ENCODE measurements around the gene DDAH2.
A peak's percentile ranks its signal among the peaks of the same experiment; 100 is the strongest.

The DDAH2 gene

DNA sequence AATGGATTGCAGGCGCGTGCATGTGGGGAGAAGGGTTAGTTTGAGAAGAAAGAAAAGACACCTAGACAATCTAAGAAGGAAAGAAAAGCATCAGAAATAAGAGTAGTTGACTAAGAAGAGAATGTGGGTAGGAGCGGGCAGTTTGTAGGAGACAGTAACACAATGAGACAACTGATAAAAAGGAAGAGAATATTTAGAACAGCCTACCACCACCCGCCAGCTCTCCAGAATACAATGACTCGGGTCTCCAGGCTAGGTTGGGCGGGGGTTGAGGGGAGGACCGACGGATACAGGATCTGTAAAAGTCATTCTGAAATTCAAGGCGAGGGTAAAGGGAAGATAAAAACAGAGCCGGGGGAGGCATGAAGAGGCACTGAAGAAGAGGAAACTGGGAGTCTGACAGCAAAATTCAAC is 26.7 kb downstream of the DDAH2 start:
- H3K36me3 Mint-ChIP-seq (ENCODE audit: low read depth): peaks cover 7% of the 10 kb centered on the region
- peak overlapping the region; percentile 95 for H3K27ac Mint-ChIP-seq
- peak overlapping the region; percentile 93 for H3K4me3 Mint-ChIP-seq
- no peaks in the 10 kb centered on the region for H3K27me3 Mint-ChIP-seq (ENCODE audit: low read depth)
- no peaks in the 10 kb centered on the region for H3K9me3 Mint-ChIP-seq
- peaks cover 21% of the 10 kb centered on the region for H3K4me1 Mint-ChIP-seq (ENCODE audit: low read depth)

DNA sequence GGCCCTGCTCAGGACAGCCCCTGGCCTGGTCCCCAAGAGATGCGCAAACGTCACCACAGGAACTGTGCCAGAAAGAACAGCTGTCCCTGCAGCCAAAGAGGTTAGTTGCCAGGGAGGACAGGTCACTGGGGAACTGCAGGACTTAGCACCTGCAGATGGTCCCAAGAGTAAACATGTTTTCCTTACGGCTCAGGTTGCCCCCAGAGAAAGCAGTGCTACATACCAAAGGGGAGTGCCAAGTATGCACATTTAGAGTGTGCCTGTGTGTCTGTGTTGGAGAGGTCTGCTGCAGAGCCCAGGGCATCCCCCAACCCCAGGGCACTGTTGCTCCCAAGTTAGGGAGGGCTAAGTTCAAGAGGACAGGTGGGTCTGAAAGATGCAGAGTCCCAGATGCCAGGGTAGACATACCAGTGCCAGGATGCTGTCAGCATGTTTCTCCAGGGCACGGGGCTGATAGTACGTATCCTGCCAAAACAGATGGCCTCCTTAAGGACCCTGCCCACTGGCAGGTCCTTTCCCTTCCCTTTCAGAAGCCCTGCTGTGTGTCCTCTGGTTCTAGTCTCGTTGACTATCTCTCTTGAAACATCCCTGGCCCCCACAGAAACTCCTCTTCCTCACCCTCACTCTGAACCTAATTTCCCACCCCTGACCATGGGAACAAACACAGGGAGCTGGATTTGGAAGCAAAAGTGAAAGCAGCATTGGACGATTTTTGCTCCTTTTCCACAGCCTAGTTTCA is 27.3 kb downstream of the DDAH2 start:
- peaks cover 24% of the 10 kb centered on the region for H3K4me1 Mint-ChIP-seq (ENCODE audit: low read depth)
- H3K9me3 Mint-ChIP-seq: no peaks in the 10 kb centered on the region
- H3K27ac Mint-ChIP-seq: peak overlapping the region; percentile 95
- H3K4me3 Mint-ChIP-seq: peak overlapping the region; percentile 93
- H3K27me3 Mint-ChIP-seq (ENCODE audit: low read depth): no peaks in the 10 kb centered on the region
- H3K36me3 Mint-ChIP-seq (ENCODE audit: low read depth): peaks cover 11% of the 10 kb centered on the region

DNA sequence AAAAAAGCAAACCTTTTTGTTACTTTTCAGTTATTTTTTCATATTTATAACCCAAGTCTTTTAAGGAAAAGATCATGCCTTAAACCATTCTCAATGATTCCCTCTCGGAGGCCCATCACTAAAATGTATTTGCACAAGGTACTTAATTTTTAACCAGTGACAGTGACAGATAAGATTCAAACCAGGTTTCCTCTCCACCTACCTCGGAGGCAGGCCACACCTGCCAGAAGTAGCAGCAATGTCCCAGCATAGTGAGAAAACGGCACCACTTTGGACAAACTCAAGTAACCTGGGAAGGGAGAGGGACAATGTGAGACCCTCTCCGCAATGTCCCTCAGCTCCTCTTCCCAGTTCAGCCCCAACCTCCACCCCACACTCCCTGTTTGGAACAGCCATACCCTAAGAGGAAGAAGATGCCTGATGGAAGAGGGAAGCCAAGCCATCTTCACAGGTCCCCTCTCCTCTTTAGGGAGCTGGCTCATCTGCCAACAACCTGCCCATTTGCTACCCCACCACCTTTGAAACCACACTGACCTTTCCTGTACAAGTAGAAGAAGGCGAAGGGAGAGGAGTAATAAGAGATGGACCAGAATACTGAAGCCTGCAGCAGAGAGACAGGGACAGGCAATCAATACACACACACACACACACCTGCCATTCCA is 28.2 kb downstream of the DDAH2 start:
- Mint-ChIP-seq H3K9me3 (no peaks in the 10 kb centered on the region), H3K4me3 (peak overlapping the region; percentile 25), H3K27me3 (ENCODE audit: low read depth) (no peaks in the 10 kb centered on the region), H3K4me1 (ENCODE audit: low read depth) (peaks cover 24% of the 10 kb centered on the region), H3K36me3 (ENCODE audit: low read depth) (peaks cover 14% of the 10 kb centered on the region), H3K27ac (no peak overlapping the region)

DNA sequence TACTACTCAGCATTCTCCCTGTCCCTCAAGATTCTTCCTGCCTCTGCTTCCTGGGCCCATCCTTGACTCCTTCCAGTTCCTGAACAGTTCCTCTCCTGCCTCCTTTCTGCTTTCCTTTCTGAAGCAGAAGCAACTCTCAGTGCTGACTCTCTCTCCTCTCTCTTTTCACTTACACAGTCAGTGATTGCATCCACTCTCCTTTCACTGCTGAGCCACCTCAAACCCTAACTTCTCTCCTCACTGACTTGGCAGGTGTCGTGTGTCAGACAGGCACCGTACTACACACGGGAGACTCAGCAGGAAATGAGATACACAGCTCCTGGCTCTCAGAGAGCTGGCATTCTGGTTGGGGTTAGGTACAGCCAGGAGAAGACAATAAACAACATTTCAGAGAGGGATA is 31.5 kb downstream of the DDAH2 start:
- H3K4me1 Mint-ChIP-seq (ENCODE audit: low read depth): peaks cover 21% of the 10 kb centered on the region
- H3K27me3 Mint-ChIP-seq (ENCODE audit: low read depth): no peaks in the 10 kb centered on the region
- no peaks in the 10 kb centered on the region for H3K9me3 Mint-ChIP-seq
- H3K4me3 Mint-ChIP-seq: no peak overlapping the region
- H3K36me3 Mint-ChIP-seq (ENCODE audit: low read depth): peaks cover 19% of the 10 kb centered on the region
- peak overlapping the region; percentile 37 for H3K27ac Mint-ChIP-seq

DNA sequence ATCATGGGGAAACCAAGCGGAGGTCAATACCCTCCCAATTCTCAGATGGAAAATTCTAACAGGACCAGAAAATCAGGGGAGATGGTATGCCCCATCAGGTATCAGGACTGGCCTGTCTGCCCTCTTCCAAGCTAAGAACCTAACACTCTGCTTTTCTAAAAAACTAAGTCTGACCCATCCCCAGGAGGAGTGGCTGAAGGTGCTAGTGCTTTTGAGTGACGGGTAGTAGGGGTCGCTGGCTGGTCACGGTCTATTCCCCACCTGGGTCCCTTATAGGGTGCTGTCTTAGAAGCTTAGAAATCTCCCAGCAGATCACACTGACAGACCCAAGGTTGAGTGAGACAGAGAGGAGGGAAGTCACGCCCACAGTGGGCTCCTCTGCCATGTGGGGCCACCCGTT is 35.6 kb downstream of the DDAH2 start:
- H3K36me3 Mint-ChIP-seq (ENCODE audit: low read depth): peaks cover 35% of the 10 kb centered on the region
- no peaks in the 10 kb centered on the region for H3K9me3 Mint-ChIP-seq
- no peaks in the 10 kb centered on the region for H3K27me3 Mint-ChIP-seq (ENCODE audit: low read depth)
- H3K4me1 Mint-ChIP-seq (ENCODE audit: low read depth): peaks cover 10% of the 10 kb centered on the region
- no peak overlapping the region for H3K4me3 Mint-ChIP-seq
- H3K27ac Mint-ChIP-seq: no peak overlapping the region

DNA sequence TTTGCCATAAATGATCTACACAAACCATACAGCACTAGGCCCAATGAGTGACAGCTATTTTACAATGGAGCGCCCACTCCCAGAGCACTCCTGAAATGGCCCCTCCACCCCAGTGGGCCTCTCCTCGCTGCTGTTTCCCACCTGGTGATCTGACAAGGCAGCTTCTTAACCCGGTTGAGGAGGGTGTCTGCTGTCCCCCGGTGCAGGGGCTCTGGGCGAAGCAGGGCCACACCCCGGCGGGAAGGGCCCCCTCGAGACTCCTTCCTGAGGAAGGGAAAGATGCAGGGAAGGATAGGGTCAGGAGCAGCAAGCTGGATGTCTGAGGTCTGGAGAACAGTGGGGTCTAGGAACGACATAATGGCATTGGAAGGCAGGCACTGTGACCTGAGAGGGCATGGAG is 36.2 kb downstream of the DDAH2 start:
- Mint-ChIP-seq H3K27me3 (ENCODE audit: low read depth) (no peaks in the 10 kb centered on the region), H3K36me3 (ENCODE audit: low read depth) (peaks cover 36% of the 10 kb centered on the region), H3K9me3 (no peaks in the 10 kb centered on the region), H3K4me1 (ENCODE audit: low read depth) (peaks cover 8% of the 10 kb centered on the region), H3K27ac (no peak overlapping the region), H3K4me3 (no peak overlapping the region)

DNA sequence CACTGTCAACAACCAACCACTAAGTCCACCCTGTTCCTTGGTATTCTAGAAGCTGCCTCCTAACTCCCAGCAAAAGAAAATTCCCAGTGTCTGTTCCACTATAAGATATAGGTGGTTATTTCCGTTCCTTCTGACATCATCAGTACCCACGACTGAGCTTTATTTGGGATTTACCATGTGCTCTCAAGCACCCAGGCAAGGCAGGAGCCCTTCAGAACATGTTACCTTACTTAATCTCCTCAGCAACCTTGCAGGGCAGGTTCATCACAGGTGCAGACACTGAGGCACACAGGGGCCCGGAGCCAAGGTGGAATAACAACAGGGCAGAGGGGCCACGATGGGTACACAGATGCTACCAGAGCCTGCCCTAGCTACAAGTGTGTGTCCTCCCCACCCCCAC is 36.7 kb downstream of the DDAH2 start:
- peaks cover 36% of the 10 kb centered on the region for H3K36me3 Mint-ChIP-seq (ENCODE audit: low read depth)
- H3K4me3 Mint-ChIP-seq: no peak overlapping the region
- no peaks in the 10 kb centered on the region for H3K9me3 Mint-ChIP-seq
- no peak overlapping the region for H3K27ac Mint-ChIP-seq
- no peaks in the 10 kb centered on the region for H3K27me3 Mint-ChIP-seq (ENCODE audit: low read depth)
- H3K4me1 Mint-ChIP-seq (ENCODE audit: low read depth): peaks cover 3% of the 10 kb centered on the region

DNA sequence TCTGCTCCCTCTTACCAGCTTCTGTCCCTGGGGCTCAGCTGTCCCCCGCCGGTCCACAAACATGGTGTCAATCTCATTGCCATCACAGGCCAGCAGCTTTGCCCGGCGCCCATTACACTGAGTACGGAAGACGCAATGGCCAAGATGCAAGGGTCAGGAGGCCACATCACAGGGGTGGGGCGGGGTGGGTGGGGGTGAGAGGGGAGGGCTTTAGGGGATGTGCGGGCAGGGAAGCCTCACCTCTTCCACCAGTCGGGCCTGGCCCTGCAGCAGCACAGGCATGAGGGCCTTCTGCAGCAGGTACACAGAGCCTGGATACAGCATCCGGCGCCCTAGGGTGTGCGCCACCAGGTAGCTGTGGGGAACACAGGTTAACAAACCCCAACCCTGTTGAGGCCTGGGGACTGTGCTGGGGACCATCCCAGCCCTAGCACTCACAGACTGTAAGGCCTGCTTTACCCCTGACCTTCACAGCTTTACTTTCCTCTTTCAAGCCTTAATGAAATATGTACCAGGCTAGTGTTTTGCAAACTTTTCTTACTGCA is 37.5 kb downstream of the DDAH2 start:
- no peak overlapping the region for H3K4me3 Mint-ChIP-seq
- H3K36me3 Mint-ChIP-seq (ENCODE audit: low read depth): peaks cover 34% of the 10 kb centered on the region
- H3K9me3 Mint-ChIP-seq: no peaks in the 10 kb centered on the region
- H3K4me1 Mint-ChIP-seq (ENCODE audit: low read depth): no peaks in the 10 kb centered on the region
- H3K27ac Mint-ChIP-seq: no peak overlapping the region
- no peaks in the 10 kb centered on the region for H3K27me3 Mint-ChIP-seq (ENCODE audit: low read depth)

DNA sequence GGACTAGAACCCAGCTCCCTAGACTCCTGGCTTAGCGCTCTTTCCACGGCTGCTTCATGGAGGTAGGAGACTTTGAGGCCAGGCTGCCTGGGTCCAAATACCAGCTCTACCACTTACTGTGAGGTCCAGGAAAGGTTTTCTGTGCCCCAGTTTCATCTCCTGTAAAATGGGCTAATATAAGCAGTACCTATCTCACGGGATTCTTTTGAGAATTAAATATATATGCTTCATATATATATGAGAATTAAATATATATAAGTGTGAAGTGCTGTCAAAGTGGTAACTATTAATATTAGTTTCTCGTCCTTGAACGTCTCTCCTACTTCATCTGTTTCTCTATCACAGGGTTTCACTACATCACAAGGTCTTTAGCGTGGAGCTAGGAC is 38.0 kb downstream of the DDAH2 start:
- Mint-ChIP-seq H3K9me3 (no peaks in the 10 kb centered on the region), H3K27me3 (ENCODE audit: low read depth) (no peaks in the 10 kb centered on the region), H3K4me3 (no peak overlapping the region), H3K36me3 (ENCODE audit: low read depth) (peaks cover 36% of the 10 kb centered on the region), H3K27ac (no peak overlapping the region), H3K4me1 (ENCODE audit: low read depth) (no peaks in the 10 kb centered on the region)

DNA sequence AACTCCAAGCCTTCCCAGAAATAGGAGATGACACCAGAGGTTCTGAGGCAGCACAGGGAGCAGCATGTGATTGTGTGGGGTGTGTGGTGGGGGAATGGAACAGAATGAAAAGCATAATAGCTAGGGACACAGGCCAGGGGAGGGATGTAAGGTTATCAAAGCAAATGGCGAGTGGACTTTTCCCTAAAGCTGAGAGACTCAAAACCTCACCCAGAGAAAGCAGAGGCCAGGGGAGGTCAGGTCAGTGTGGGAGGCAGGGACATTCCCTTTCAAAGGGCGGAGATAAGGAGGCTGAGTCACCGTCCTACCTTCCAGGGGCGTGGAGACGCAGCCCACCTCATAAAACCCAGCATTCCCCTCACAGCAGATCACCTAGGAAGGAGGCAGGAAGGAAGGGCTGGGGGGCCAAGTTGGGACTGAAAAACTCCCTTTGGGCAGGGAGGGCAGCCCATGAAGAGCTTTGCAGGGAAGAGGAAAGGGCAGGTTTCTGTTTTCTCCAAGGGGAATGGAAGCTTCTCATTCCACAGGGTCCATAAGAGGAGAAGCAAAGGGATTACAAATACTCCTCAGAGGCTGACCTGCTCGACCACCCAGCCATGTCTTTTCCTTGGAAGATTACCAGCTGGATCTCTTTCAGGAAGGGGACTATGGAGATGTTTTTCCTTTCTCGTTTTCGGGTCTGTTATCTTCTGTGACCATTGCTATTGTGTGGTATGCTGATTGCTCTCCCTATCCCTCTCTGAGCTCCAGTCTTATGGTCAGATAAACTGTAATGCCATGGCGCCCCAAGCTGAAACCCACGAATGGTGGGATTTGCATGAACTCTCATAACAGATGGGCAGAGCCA is 38.6 kb downstream of the DDAH2 start:
- Mint-ChIP-seq H3K4me1 (ENCODE audit: low read depth) (no peaks in the 10 kb centered on the region), H3K27me3 (ENCODE audit: low read depth) (no peaks in the 10 kb centered on the region), H3K36me3 (ENCODE audit: low read depth) (peaks cover 38% of the 10 kb centered on the region), H3K27ac (no peak overlapping the region), H3K9me3 (no peaks in the 10 kb centered on the region), H3K4me3 (no peak overlapping the region)

DNA sequence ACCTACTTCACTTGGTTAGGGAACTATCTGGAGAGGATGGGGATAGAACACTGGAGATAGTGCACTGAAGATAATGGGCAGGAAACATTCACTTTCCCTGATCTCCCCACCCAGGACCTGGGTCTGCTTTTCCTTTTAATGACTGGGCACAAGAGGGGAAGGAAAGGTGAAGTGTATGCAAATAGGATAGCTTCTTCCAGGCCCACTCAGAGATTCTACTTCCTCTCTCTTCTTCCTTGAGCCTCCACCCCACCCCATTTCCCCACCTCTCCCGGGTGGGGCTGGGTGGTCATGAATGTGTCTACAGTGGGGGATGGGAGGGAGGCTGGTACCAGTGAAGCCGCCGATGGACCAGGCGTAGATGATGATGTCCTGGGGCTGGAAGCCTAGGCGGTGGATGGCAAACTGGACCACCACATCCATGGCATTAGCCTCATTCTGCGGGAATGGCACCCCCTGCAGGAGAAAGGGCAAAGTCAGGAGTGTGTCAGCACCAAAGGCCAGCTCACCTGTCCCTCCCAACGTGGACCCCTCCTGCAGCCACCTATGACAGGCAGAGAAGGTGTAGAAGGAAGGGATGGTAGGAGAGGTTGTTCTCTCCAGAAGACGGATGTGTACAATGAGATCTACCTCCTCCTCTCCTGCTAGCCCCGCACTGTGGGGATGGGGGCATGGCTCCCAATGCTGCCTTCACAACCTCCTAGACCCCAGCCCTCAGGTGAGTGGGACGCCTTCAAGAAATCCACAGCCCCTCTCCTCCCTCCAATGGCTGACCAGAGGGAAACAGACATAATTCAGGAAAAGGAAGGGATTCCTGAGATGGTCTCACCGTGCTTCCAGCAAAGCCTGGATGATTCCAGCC is 39.6 kb downstream of the DDAH2 start:
- no peaks in the 10 kb centered on the region for H3K4me1 Mint-ChIP-seq (ENCODE audit: low read depth)
- no peak overlapping the region for H3K27ac Mint-ChIP-seq
- no peaks in the 10 kb centered on the region for H3K9me3 Mint-ChIP-seq
- H3K27me3 Mint-ChIP-seq (ENCODE audit: low read depth): no peaks in the 10 kb centered on the region
- peaks cover 38% of the 10 kb centered on the region for H3K36me3 Mint-ChIP-seq (ENCODE audit: low read depth)
- no peak overlapping the region for H3K4me3 Mint-ChIP-seq

DNA sequence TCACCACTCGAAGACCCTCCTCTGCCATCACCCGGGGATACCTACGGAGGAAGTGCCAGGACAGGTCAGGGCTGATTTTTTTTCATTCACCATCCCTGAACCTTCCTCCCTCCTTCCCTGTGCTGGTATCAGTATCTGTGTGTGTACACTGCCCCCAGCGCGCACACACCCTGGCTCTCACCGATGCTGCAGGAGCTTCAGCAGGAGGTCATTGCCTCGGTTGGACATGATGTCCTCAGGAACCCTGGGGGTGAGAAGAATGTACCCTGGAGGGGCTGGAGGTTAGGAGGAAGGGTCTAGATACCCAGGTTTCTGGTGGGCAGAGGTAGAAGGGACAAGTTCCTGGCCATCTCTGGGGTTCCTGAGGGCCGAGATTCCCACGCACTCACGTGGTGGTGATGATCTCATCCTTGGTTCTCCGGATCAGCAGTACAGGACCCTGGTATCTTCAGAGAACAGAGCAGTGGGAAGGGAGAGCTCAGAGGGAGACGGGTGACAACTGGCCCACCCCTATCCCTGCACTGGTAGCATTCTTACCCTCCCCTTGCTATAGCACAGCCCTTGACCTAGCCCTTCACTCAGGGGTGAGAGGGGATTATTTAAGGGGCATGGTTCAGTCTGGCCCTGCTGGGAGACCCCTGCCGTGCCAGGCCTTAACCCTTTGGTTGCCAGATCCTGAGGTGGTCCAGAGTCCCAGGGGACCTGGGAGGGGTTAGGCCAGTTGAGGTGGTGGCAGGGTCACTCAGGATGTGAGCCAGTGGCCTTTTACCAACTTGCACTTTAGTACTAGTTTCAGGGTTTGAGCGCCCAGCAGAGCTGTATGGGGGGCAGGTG is 41.0 kb downstream of the DDAH2 start:
- H3K4me3 Mint-ChIP-seq: no peak overlapping the region
- H3K27ac Mint-ChIP-seq: no peak overlapping the region
- H3K27me3 Mint-ChIP-seq (ENCODE audit: low read depth): no peaks in the 10 kb centered on the region
- no peaks in the 10 kb centered on the region for H3K4me1 Mint-ChIP-seq (ENCODE audit: low read depth)
- H3K36me3 Mint-ChIP-seq (ENCODE audit: low read depth): peaks cover 37% of the 10 kb centered on the region
- H3K9me3 Mint-ChIP-seq: no peaks in the 10 kb centered on the region

DNA sequence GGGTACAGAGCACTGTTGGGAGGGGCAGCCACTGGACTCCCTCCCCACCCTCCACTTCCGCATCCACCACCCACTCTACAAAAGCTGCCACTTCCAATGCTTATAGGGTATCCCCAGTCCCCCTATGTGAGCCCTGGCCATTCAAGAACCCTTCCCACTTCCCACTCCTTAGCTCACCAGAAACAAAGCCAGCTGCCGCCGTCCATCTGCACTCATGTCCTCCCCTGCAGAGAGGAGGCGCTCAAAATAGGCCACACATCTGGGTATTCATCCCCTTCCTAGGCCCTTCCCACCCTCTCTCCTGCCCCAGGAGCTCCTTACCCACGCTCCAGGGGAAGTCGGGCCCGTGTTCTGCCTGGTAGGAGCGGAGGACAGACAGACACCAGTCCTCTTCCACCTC is 41.8 kb downstream of the DDAH2 start:
- Mint-ChIP-seq H3K36me3 (ENCODE audit: low read depth) (peaks cover 31% of the 10 kb centered on the region), H3K4me1 (ENCODE audit: low read depth) (no peaks in the 10 kb centered on the region), H3K9me3 (no peaks in the 10 kb centered on the region), H3K27me3 (ENCODE audit: low read depth) (no peaks in the 10 kb centered on the region), H3K27ac (no peak overlapping the region), H3K4me3 (no peak overlapping the region)
